GM21723 (cell line): Measurements from ENCODE around the gene GPC1.

Source experiments
- ATAC-seq: cut with Tn5 transposase; IDR thresholded peaks from one replicate; pipeline ENCODE4 v1.9.1; 2021; ENCODE audit warnings: mild to moderate bottlenecking, moderate library complexity; ENCODE audit not compliant: unreplicated experiment

Gene GPC1

DNA sequence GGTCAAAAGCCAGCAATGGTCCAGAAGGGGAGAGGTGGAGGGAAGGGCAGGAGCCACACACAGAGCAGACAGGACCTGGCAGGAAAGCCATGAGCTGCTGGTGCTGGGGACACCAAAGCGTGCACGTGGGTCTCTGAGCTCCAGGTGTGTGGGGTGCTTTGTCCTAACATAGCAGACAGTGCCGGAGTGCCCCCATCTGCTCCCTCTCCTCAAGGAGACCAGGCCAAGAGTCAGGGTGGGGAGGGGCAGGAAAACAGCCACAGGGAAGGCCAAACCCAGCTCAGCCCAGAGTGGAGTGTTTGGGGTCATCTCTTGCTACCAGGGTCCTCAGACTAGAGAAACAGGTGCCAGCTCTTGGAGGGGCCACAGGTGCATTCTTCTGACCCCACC lies 4.2 kb upstream of the GPC1 start:
- ATAC-seq = no peak

DNA sequence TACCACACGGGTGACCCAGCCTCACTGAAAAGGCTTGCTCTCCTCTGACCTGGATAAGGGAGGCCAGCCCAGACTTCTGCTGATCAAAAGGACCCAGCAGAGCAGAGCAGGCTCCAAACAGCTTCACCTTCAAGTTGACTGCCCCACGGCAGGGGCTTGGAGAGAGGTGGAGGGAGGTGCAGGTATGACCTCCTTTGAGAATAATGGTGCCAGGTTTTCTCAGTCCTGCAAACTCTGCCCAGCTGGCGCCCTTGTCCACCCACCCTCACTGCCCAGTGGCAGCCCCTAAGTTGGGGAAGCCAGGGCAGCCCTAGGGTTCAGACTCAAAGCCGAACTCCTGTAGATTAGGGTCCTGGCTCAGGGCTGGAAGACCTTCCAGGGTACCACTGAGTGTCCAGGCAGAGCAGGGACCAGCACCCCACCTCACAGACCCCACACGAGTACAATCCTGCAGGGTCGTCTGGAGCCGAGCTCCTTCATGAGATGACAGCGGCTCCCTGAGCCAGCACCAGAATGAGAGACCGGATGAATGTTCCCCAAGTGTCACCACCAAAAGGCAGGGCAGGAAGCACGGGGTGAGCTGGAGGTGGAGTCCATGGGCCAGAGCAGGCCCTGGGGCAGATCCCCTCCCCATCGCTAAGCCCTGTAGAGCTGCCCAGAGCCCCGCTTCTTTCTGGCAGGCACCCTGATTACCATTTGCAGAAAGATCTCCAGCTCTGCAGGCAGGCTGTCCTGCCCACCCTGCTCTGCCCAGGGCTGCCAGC lies 3.6 kb upstream of the GPC1 start:
- no peak for ATAC-seq

DNA sequence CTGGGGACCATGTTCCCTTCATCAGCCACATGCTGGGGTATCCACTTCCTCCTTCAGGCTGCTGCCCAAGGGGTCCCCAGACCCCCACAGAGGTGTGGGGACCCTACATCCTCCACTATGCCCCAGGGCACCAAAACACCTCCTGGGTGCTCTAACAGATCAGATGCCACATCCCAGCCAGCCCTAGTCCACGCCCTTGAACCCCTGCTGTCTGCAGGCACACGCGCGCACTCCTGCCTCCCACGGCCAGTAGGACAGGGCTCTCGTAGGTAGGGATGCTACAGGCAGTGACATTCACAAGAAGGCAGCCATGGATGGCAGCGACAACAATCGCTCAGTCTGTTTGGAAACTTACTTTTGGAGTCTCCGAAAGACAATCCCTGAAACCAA lies 3.0 kb upstream of the GPC1 start:
- no peak for ATAC-seq

DNA sequence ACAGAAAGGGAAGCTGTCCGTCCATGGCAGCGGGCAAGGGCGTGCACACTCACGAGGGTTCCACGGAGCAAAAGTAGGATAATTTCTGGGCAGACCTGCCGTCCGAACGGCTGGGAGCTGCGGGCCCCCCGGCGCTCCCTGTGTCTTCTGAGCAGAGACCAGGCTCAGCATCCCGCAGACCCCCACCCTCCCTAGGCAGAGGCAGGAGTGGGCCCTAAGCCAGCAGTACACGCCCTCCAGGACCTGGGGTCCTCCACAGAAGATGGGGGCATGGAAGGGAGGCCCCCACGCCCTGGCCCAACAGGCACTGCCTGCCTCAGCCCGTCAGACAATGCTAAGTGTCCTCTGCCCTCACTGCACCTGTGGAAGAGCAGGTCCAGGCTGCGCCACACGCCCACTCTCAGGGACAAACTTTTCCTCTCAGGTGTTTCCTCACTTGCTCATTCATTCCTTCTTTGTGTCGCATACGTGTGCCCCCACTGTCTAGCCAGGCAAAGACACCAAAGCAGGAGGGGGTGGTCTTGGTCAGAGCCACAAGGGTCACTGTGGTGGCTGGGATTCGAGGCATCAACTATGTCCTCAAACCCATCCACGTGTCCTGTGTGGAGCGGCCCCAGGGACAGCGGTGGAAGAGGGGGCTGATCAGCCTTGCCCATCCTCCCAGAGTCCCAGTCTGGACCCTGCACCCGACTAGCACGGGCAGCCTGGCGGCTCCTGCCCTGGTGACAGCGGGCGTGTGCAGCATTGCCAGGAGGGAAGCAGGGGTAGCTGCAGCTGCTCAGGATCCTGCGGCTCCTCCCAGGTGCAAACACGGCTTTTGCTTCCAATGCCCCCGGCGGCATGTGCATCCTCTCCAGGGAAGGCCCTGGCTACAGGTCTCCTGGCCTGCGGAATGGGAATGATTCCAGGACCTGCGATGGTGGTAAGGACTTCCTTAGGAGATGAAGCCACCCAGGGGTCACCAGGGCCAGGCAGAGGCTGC lies 2.4 kb upstream of the GPC1 start:
- ATAC-seq = no peak

DNA sequence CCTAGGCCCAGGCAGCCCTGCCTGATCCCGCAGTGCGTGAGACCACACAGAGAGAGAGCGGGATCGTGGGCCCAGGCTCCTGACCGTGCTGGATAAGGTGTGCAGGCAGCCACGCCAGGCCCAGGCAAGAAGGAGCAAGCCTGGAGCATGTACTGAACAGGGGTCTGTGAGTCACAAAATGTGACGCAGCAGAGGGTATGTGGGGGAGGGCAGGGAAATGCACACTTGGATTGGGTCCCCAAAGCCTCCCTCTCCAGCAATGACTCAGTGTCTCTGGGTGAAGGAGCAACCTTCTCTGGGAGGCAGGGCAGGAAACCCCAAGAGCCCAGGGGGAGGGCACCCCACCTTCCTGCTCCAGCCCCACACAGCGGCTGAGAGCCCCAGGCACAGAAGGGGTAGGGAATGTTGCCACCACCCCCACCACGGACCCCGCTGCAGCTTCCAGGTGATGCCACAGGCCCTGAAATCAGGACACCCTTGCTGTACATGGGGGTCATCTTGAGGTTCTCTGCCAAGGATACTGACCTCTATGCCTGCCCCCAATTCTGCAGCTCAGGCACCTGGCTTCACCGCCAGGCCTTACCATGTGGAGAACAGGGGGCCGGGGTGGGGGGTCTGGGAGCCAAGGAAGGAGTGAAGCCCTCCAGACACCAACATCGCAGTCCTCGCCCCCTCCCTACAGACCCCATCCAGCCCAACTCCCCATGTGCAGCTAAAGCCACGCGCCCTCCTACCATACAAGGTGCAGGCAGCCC lies 1.3 kb upstream of the GPC1 start:
- ATAC-seq = no peak

DNA sequence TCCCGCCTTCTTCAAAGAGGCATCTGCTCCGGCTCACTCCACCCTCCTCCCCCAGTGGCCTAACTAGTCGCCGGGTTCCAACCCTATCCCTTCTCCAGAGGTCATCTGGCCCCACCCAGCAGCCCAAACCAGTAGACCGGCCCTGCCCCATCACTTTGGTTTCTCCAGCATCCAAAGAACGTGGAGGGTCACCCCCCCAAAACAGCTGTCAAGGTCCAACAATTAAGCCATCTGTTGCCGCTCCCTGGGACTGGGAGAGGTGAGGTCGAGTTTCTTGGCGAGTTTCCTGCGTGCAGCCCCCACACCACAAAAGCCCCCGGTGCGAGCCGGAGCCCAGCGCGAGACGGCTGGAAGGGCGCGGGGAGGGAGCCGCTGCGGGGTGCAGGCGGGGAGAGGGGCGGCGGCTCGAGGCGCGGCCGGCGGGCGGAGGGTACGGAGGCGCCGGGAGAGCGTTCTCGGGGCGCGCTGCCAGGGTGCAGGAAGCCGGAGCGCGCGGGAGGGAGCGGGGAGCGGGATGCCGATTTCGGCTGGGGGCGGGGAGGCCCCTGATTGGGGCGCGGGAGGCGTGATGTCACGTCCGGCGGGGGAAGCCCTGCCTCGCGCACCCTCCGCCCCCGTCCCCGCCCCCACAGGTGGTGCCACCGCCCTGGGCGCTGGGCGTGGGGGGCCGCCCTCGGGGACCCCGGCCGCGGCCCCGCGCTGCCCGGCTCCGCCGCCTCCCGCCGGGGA lies 571 bp upstream of the GPC1 start:
- peak; percentile 69 for ATAC-seq

DNA sequence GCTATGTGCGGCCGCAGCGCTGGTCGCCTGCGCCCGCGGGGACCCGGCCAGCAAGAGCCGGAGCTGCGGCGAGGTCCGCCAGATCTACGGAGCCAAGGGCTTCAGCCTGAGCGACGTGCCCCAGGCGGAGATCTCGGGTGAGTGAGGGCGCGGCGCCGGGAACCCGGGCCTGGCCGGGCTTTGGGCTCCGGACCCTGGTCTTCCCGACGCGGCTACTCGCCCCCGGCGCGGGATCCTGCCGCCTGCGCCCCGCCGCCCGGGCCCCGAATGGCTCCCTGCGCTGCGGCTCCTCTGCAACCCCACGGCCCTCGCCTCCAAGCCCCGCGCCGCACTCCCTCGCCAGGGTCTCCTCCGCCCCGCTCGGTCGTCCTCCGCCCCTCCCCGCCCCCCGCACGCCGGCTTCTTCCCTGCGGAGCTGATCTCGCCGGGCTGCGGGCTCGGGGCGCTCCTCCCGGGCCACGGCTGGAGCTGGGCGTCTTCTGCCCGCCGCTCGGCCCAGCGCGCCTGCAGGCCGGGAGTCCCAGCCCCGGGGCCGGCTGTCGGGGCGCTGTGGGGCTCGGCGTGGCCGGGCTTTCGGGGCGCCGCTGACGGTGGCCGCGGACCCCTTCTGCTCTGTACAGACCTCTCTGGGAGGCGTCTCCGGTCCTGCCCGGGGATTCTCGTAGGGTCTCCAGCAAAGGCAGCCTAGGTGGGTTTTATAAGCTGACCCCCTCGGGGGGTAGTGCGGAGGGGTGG lies 652 bp downstream of the GPC1 start:
- ATAC-seq = peak; percentile 21

DNA sequence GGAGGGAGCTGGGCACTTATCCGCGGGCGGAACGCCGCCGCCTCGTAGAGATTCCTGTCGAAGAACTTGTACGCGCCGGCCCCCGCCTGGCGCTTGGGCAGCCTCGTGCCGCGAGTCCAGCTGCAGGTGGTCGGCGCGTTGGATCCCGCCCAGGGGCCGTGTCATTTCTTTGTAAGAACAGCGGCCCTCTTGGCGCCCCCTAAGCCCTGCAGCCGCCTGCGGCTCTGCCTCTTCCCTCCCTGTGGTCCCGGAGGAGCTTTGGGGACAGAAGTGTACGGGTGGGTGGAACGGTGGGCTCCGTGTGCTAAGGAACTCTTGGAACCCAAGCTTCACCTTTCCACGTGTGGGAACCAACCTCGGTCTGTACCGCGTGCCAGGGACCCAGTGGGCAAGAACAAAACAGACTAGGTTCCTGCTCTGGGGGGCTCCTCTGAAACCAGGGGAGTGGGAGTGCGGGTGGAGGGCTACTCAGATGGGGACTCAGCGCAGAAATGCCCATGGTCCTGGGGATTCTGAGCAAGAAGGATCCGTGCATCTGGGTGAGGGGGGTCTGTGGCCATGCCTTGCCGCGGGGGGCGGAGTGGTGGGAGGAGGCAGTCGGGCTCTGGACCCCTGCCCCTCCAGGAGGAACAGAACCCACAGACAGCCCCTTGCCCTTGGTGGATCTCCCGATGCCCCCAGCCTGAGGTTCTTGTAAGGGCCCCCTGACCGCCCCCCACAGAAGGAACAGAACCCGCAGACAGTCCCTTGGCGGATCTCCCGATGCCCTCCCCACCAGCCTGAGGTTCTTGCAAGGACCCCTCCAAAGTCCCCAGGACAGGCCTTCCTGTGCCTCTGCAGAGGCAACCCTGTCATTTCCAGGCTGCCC lies 1.5 kb downstream of the GPC1 start:
- no peak for ATAC-seq

DNA sequence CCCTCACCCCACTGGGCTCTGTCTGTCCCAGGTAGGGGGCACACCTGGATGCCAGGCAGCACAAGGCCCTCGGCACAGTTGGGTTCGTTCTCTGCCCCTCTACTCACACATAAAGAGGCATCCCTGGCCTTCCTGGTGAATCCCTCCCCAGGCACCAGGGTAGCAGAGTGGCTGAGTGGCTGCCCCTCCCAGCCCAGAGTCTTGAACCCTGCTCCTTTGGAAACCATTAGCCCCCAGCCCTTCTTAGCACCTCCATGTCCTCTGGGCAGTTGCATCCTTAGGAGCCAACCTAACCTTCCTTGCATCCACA lies 2.0 kb downstream of the GPC1 start:
- ATAC-seq = no peak

DNA sequence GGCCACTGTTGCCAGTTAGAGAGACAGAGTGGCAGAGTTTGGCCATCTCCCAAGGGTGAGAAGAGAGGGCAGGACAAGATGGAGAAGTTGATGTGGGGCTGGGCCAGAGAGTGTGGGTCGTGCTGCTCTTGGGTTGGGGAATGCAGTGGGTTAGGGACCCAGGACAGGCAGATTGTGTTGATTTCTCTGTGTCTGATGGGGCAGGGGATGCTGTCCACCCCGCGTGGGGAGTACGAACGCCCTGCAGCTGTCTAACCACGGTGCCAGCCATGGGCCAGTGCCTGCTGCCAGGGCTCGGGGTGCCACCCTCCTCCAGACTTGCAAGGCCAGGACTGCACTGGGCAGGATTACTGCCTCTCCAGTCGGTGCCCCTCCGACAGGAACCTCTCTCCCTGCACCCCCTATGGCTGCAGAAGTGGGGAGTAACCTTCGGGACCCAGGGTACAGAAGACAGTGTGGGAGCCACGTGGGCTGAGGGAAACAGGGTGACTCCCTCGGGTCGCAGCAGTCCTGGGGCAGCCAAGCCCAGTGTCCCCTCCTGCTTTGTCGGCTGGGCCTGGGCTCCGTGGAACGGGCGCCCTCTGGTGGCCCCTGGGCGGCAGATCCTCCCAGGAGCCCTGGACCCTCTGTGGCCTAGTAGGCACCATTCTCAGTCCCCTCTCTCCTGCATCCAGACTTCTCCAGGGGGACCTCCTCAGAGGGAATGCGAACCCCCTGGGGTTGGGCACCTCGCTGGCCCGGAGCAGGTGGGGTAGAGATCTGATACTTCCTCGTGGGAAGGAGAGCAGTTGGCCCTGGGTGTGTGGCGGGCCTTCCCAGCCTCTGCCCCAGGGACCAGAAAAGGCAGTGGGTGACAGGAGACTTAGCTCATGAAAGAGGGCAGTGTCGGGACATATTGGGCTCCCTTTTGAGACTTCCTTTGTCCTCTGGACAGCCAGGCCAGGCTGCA lies 2.7 kb downstream of the GPC1 start:
- ATAC-seq = no peak

DNA sequence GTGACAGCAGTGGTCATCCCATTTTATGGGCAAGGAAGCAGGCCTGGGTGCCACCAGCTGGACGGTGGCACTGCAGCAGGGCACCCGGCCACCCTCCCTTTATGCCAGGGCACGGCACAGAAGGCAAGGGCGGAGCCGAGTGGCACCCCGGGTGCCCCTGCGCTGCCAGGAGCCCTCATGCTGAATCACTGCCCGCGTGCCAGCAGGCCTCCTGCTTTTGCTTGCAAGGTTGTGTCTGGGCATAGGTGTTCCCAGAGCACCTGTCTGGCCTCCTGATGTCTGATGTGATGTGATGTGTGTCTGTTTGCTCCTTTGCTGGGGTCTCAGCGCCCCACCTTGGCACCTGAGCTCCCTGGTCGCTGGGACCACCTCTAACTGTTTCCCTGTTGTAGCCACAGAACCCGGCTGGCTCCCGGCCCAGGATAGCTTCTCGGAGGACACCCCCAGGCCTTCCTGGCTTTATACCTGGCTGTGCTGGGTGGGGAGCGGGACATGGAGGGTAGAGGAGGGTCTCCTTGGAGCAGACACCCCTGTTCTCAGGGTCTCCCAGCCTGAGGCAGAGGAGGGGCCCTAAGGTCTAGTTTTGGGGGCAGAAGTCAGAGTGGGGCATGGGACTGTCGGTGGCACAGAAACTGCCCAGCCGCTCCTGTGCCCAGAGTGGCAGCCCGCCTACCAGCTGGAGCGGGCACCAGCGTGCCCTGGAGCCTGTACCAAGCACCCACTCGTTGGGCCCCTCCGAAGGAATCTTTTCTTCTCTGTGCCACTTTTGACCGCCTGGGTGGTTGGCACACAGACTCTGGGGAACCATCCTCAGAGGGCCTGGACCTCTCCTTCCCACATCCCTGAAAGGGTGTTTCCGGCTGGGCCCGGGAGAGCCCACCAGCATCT lies 3.6 kb downstream of the GPC1 start:
- no peak for ATAC-seq

DNA sequence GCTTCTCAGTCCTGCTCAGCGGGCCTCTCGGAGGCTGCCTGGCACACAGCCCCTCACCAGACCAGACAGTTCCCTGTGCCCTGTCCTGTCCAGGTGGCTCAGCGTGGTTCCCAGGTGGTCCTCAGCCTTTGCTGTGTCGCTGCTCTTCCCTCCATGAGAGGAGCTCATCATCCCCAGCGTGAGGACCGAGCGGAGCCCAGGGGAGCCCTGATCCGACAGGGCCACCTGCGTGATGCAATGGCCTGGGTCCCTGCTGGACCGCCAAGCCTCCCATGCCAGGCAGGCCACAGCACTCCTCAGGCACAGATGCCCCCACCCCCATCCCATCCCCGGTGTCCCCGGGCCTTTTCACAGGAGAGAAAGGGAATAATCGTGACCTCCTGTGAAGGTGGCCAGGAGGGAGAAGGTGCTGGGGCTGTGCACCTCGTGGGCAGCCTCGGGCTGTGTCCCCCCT lies 4.3 kb downstream of the GPC1 start:
- no peak for ATAC-seq

DNA sequence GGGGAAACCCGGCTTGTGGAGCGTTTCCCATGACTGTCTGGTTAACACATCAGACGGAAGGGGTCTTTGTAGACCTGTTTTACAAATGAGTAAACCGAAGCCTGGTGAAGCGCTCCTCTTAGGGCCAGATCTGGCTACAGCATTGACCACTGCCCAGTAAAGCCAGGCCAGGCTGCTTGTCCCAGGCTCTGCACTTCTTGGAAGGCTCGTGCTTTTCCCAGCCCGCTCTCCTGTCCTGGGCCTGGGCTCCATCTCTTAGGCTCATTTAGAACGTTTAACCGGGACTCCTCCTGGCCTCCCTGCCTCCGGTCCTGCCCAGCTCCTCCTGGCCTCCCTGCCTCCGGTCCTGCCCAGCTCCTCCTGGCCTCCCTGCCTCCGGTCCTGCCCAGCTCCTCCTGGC lies 4.8 kb downstream of the GPC1 start:
- no peak for ATAC-seq

DNA sequence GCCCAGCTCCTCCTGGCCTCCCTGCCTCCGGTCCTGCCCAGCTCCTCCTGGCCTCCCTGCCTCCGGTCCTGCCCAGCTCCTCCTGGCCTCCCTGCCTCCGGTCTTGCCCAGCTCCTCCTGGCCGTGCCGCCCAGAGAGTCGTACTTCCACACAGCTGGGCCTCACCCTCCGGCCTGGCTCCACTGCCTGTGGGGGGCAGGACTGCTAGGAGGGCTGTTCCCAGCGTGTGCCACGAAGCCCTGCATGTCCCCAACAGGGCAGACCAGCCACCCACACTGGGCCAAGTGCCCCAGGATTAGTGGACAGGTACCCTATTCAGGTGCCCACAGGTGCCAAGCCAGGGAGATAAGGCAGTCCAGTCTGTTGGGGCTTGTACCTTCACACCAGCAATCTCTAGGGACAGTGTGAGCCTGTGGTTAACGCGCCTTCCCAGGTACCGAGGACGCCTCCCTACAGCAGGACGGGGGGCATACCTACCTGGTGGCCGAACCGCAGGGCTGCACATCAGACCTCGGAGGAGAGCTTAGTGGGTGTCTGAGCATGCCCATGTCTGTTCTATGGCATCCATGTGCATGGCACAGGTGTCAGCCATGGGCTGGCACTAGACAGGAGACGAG lies 5.3 kb downstream of the GPC1 start:
- ATAC-seq = no peak

DNA sequence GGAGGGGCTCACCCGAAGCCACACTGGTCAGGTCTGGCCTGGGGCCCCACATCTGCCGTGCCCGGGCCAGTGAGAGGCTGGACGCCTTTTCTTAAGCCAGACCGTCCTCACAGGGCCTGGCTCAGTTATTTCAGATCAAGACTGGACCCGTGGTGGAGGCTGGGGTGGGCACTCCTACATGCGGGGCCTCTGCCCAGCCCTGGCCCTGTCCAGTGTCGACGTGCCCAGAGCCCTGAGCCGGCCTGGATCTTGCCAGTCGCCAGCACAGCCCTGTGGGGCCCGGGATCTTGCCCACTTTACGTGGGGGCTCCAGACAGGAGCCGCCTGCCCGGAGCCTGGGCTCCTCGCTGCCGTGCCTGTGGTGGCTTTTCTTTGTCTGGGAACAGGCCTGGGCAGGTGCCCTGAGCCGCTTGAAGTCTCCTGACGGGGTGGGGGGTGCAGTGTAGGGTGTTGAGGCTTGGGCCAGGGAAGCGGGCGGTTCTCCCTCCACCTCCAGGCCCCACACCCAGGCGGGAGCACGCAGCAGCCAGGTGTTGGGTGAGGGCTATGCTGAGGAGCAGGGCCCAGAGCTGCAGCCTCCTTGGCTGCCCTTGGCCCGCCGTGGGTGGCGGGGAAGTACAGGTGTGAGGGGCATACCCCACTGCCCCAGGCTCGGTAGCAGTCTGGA lies 6.0 kb downstream of the GPC1 start:
- no peak for ATAC-seq

DNA sequence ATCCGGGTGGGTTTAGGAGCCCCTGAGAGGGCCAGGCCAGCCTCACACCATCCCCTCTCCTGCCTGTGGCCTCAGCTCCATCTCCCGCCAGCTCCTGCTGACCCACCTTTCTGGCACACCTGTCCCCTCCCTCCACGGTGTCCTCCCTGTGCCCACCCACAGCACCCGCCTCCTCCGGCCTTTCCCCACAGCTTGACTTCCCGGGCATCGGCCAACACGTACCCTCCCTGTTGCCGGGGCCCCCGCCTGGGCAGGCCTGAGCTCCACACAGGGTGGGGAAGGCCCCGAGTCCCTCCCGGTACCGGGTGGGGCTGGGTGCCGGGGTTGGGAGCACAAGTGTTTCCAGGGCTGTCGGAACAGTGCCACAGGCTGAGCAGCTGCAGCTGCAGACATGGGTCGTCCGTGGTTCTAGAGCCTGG lies 6.5 kb downstream of the GPC1 start:
- no peak for ATAC-seq
